HG02981 (cell line): ENCODE data around the gene ADGRL2.
A peak's percentile ranks its signal among the peaks of the same experiment; 100 is the strongest.

Experiments
- ATAC-seq: cut with Tn5 transposase; IDR thresholded peaks from one replicate; pipeline ENCODE4 v1.9.1; 2021; ENCODE audit warnings: mild to moderate bottlenecking, moderate library complexity; ENCODE audit not compliant: unreplicated experiment

ADGRL2 gene

DNA sequence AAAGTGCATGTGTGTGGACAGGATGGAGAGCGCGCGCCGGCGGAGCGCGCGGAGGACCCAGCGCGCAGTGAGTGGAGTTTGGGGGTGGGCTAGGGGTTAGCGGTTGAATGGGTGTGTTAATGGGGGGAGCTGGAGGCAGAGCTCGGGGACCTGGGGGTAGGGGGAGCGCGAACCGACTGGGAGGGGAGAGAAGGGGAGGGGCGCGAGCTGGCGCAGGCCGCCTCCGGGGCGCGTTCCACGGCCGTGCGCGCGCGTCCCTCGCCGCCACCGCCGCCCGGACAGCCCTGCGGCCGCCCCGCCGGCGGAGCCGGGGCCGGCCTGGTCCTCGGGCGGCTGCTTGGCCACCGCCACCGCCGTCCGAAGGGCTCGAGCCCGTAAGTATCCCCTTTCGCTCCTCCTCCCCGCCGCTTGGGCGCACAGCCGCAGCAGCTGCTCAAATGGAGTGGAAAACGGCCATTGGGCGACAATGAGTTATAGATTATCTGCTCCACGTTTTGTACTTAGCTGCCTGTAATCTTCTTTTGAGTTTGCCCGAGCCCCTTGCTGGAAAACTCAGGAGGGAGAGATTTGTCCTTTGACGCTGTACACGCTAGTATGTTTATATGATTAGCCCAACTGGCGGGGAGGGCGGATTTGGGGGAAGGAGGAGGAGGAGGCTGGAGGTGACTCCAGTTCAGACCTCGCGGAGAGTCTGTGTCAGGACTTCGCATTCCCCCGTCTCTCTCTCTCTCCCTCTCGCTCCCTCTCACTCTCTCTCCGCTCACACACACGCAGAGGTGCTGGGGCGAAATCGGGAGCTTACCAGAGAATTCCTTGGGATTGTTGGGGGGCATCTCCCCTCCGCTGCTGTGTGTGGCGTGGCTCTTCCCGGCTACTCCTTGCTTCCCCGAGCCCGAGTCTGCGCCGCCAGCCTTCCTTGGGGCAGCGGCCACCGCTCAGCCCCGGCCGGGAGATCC lies at the start of gene ADGRL2:
Gene ADGRL2, plus strand, starts transcription at position 240 of the 956 bp plus-strand sequence. CDS start 36,051 bp downstream, outside the sequence.
- peak; percentile 51 for ATAC-seq

DNA sequence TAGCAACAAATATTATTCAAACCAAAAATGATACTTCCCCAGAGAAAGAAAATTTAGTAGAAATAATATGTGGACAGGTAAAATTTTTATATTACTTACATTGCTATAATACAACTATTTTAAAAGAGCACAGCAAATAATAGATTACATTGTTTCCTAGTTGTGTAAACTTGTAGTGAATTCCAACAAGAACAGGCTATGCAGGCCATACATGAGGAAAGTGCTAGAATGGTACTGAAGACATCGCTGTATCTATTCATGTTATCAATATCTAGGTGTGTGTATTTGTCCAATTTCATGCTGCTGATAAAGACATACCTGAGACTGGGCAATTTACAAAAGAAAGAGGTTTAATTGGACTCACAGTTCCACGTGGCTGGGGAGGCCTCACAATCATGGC lies 47.9 kb upstream of the ADGRL2 start:
- no peak for ATAC-seq

DNA sequence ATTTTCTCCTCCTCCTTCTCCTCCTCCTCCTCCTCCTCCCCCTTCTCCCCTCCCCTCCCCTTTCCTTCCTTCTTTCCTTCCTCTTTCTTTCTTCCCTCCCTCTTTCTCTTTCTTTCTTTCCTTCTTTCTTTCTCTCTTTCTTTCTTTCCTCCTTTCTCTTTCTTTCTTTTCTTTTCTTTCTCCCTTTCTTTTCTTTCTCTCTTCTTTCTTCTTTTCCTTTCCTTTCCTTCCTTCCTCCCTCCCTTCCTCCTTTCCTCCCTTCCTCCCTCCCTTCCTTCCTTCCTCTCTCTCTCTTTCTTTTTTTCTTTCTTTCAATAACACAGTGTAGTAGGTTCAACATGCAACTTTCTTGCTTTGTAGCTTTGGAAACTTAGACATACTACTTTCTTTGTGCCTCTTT lies 46.3 kb upstream of the ADGRL2 start:
- ATAC-seq = no peak

DNA sequence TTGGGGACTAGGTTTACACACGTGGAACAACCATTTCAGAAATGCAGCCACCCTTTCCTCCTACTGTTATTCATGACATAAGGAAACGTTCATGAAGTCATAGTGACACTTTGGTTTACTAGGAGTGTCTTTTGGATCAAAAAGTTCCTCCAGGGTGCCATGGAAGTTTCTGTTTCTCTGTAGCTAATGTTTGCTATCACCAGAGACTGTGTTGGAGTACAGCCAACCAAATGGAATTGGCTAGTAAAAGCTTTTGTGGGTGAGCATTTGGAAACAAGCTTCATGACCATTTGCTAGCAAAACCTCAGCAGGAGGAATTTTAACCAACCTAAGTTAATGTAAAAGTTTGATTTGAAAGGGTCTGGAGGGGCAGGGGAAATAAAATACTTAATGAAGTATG lies 43.9 kb upstream of the ADGRL2 start:
- no peak for ATAC-seq

DNA sequence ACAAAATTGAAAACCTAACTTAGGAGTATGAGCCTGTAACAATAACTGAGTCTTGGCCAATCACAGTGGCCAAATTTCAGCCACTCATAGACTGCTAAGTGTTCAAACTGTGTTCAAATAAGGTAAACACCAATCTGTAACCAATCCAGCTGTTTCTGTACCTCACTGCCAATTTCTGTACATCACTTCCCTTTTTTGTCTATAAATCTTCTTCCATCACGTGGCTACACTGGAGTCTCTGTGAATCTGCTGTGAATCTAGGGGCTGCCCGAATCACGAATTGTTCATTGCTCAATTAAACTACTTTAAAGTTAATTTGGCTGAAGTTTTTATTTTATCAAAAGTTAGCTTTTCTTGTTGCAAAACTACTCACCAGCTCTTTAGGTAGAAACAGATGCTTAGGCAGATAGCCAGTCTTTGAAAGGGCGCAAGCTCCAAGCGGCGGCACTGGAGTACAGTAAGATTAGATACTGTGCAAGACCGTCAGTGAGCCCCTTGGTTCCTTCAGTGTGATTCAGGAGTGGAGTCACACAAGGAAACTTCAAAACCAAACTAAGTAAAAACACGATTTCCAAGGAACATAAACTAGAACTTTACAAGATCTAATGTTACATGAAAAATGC lies 43.2 kb upstream of the ADGRL2 start:
- ATAC-seq = no peak

DNA sequence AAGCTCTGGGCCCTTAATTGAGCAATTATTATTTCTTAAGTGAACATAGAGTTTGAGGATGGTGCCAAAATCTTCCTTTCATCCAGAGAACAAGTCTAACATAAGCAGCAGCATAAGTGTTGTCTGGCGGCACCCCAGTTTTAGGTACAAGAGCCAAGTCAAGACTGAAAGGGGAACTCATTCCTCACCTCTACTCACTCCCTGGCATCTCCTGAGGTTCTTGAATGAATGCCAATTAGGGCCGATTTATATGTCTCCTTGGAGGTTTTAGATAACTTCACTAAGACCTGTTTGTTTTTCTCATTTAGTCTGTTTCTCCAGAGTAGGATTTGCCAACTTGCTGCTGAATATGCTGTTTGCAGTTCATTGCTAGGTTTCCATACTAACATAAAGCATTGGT lies 42.6 kb upstream of the ADGRL2 start:
- ATAC-seq = no peak

- ATAC-seq = no peak
These were observed 40.1 kb upstream of the ADGRL2 start for GRCh38 chr1:81760477-81761097.

- ATAC-seq = no peak
These were observed 25.2 kb upstream of the ADGRL2 start for GRCh38 chr1:81775510-81775909.

GRCh38 chr1:81780705-81781454 lies 19.9 kb upstream of the ADGRL2 start:
- ATAC-seq = no peak

DNA sequence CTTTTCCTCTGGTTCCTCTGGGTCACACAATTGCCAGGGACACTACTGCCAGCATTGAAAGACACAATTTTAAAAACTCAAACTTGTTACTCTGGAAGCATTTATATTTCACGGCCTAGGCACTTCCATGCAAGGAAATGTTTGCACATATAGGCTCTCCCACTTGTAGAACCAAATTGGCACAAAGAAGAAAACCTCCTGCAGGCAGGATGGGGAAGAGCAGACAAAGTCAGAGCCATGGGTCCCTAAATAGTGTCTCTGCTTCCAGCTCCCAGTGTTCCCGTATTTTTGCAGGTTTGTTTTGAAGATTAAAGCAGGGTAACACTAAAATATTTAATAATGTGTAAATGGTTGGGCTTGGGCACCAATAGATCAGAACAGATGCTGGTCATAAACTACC lies 19.0 kb upstream of the ADGRL2 start:
- no peak for ATAC-seq

DNA sequence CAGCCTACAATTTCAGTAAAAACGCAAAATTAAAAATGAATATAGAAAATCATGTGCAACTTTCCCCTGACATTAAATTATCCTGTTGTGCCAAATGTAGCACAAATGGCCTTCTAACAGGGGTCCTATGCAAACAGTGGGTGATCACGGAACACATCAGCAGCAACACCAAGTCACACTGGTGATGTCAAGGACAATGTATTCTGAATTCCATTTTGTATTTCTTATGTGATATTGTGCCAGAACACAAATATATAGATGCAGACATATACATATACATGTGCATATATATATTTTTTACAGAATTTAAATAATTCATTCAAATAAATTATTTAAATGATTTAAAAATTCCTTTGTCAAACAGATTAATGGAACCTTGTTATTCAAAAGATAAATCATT lies 8.6 kb upstream of the ADGRL2 start:
- ATAC-seq = no peak

GRCh38 chr1:81797701-81798100 lies 3.0 kb upstream of the ADGRL2 start:
- no peak for ATAC-seq

GRCh38 chr1:81799939-81800694 lies 617 bp upstream of the ADGRL2 start:
- no peak for ATAC-seq

- ATAC-seq = no peak
These were observed 1.1 kb downstream of the ADGRL2 start for GRCh38 chr1:81801651-81802456.

DNA sequence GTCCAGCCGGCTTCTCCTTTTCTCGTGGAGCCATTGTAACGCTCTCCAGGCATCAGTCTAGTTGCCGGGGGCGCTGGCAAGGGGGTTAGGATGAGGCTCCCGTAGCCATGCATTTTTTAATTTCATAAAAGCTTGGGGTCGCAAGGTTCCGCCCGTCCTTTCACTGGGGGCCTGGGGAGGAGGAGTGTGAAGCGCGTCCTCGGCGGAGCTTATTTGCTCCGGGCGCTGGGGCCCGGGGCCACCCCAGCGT lies 1.6 kb downstream of the ADGRL2 start:
- no peak for ATAC-seq

DNA sequence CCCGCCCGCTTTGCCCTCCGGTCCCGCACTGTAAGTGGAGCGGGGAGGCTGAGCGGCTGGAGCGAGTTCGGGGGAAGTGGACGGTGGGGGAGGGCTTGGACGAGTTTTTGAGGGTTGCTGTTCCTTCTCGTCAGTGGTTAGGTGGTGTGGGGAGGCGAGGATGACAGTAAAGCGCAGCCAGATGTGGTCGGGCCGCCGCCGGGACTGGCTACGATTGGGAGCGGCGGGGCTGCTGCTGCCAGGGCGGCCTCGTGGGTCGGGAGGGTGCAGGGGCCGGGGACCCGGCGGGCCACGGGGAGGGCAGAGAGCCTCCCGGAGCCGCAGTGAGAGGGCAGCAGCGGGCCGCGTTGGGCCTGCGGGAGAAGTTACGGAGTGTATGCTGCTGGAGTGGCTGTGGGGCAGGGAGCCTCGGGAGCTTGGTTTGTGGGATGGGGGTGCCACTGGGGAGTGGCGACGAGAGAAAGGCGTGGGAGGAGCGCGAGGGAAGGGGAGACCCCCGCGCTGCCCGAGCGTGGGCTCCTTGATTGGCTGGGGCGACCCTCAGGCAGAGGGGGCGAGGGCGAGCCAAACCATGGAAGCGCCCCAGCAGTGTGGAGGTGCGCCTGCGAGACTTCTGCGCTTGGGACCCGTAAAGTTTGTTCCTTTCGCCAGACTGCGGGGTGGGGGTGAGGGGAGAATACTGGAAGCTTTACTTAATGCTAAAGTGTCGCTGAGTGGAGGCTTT lies 2.1 kb downstream of the ADGRL2 start:
- ATAC-seq = no peak

- no peak for ATAC-seq
These were observed 2.8 kb downstream of the ADGRL2 start for GRCh38 chr1:81803431-81804110.

- ATAC-seq = no peak
These were observed 3.6 kb downstream of the ADGRL2 start for GRCh38 chr1:81804312-81804711.
